Activated T-helper 1 cell treated with anti-CD3 and anti-CD28 coated beads, Interleukin-12 subunit alpha, Interleukin-12 subunit beta, Interleukin-2, Interleukin-4 antibody, amounts not matched to agents 30 ng/mL and 10 ng/mL and 1 ng/mL, durations not matched to agents 14 hours and 24 hours and 36 hours (primary cell): ENCODE measurements around the gene ACE2. TPM values are rescaled to one million over a fixed set of nuclear protein-coding genes. Genes with fewer than 3 reads are reported as not detected.
"Not testable (repeated sequence)": the region's sequence is repeated elsewhere in the genome, so short reads cannot be mapped to it uniquely, and the experiment has no call there.

Experiments
- DNase-seq: peaks from one replicate; pipeline ENCODE4 v3.0.0; 2021; ENCODE audit warnings: low spot score
- H3K27ac Mint-ChIP-seq: one replicate; pipeline ENCODE4 v1.8.0; 2021; ENCODE audit warnings: mild to moderate bottlenecking, mixed read lengths
- H3K27me3 Mint-ChIP-seq: one replicate; pipeline ENCODE4 v1.8.0; 2022; ENCODE audit warnings: mild to moderate bottlenecking, moderate library complexity, mixed read lengths; ENCODE audit not compliant: insufficient read depth
- H3K36me3 Mint-ChIP-seq: one replicate; pipeline ENCODE4 v1.8.0; 2021; ENCODE audit warnings: low read depth, mixed read lengths
- H3K4me1 Mint-ChIP-seq: one replicate; pipeline ENCODE4 v1.8.0; 2021; ENCODE audit warnings: low read depth, mixed read lengths
- H3K4me3 Mint-ChIP-seq: one replicate; pipeline ENCODE4 v1.8.0; 2021; ENCODE audit warnings: mild to moderate bottlenecking, moderate library complexity, mixed read lengths
- H3K9me3 Mint-ChIP-seq: one replicate; pipeline ENCODE4 v1.8.0; 2021; ENCODE audit warnings: mixed read lengths
- intact Hi-C: fragments of 100-400 bp; cut with micrococcal nuclease; formaldehyde crosslinking; loops from one replicate; pipeline ENCODE4 v1.15.1; 2024
- total RNA-seq: library from RNA; stranded (reverse); gene quantifications from 2 replicates; pipeline ENCODE4 v1.2.3, GENCODE V29; 2022

The ACE2 gene
- total RNA-seq, result 0.10 TPM in 1 of 2 replicates, not detected in the other

GRCh38 chrX:15600745-15601144 is at the start of gene ACE2:
TSS of gene ACE2 (minus strand) at chrX:15600960. CDS start at chrX:15600911, 49 bp downstream.
- intact Hi-C loops, result no loop called here
- H3K36me3 Mint-ChIP-seq, result no peaks in the 10 kb centered on the region
- no peaks in the 10 kb centered on the region for H3K27me3 Mint-ChIP-seq
- H3K4me1 Mint-ChIP-seq, result no peaks in the 10 kb centered on the region
- H3K4me3 Mint-ChIP-seq, result no peak within 1 kb of the TSS
- DNase-seq, result no peak
- no peak within 1 kb of the TSS for H3K27ac Mint-ChIP-seq
- H3K9me3 Mint-ChIP-seq, result no peaks in the 10 kb centered on the region

GRCh38 chrX:15647510-15647909 is 46.8 kb upstream of the ACE2 start:
- not testable (repeated sequence) for H3K36me3 Mint-ChIP-seq, H3K27ac Mint-ChIP-seq, H3K9me3 Mint-ChIP-seq, H3K27me3 Mint-ChIP-seq, H3K4me3 Mint-ChIP-seq, DNase-seq
- peaks cover 11% of the 10 kb centered on the region for H3K4me1 Mint-ChIP-seq
- intact Hi-C loops, result loop anchor here (10.0 kb wide), 1 partner anchor 153 kb away; the partner anchor contains the start of gene PIR

- no peaks in the 10 kb centered on the region for H3K27me3 Mint-ChIP-seq
- H3K4me3 Mint-ChIP-seq, result no peak overlapping the region
- no peak for DNase-seq
- peaks cover 11% of the 10 kb centered on the region for H3K4me1 Mint-ChIP-seq
- no peaks in the 10 kb centered on the region for H3K36me3 Mint-ChIP-seq
- H3K9me3 Mint-ChIP-seq, result no peaks in the 10 kb centered on the region
- no peak overlapping the region for H3K27ac Mint-ChIP-seq
- intact Hi-C loops, result loop anchor here (10.0 kb wide), 1 partner anchor 152 kb away; the partner anchor contains the start of gene PIR
These were observed 45.8 kb upstream of the ACE2 start for GRCh38 chrX:15646543-15646942.

- intact Hi-C loops, result loop anchor here (10.0 kb wide), 1 partner anchor 151 kb away; the partner anchor contains the start of gene PIR
- H3K27me3 Mint-ChIP-seq, result no peaks in the 10 kb centered on the region
- H3K27ac Mint-ChIP-seq, result no peak overlapping the region
- H3K4me1 Mint-ChIP-seq, result peaks cover 11% of the 10 kb centered on the region
- no peaks in the 10 kb centered on the region for H3K9me3 Mint-ChIP-seq
- H3K4me3 Mint-ChIP-seq, result no peak overlapping the region
- DNase-seq, result no peak
- H3K36me3 Mint-ChIP-seq, result no peaks in the 10 kb centered on the region
These were observed 45.3 kb upstream of the ACE2 start for GRCh38 chrX:15646031-15646430.

GRCh38 chrX:15645266-15645665 is 44.5 kb upstream of the ACE2 start:
- no peaks in the 10 kb centered on the region for H3K9me3 Mint-ChIP-seq
- no peaks in the 10 kb centered on the region for H3K36me3 Mint-ChIP-seq
- peaks cover 11% of the 10 kb centered on the region for H3K4me1 Mint-ChIP-seq
- H3K27me3 Mint-ChIP-seq, result peaks cover 2% of the 10 kb centered on the region
- no peak for DNase-seq
- intact Hi-C loops, result loop anchor here (10.0 kb wide), 1 partner anchor 150 kb away; the partner anchor contains the start of gene PIR
- no peak overlapping the region for H3K27ac Mint-ChIP-seq
- H3K4me3 Mint-ChIP-seq, result no peak overlapping the region

- no peak overlapping the region for H3K27ac Mint-ChIP-seq
- no peak overlapping the region for H3K4me3 Mint-ChIP-seq
- no peaks in the 10 kb centered on the region for H3K36me3 Mint-ChIP-seq
- peaks cover 11% of the 10 kb centered on the region for H3K4me1 Mint-ChIP-seq
- no peaks in the 10 kb centered on the region for H3K9me3 Mint-ChIP-seq
- DNase-seq, result no peak
- peaks cover 2% of the 10 kb centered on the region for H3K27me3 Mint-ChIP-seq
- intact Hi-C loops, result loop anchor here (10.0 kb wide), 1 partner anchor 150 kb away; the partner anchor contains the start of gene PIR
These were observed 43.8 kb upstream of the ACE2 start for GRCh38 chrX:15644560-15644872.

GRCh38 chrX:15643786-15644559 is 43.2 kb upstream of the ACE2 start:
- H3K4me3 Mint-ChIP-seq, result no peak overlapping the region
- peaks cover 2% of the 10 kb centered on the region for H3K27me3 Mint-ChIP-seq
- H3K36me3 Mint-ChIP-seq, result no peaks in the 10 kb centered on the region
- H3K4me1 Mint-ChIP-seq, result peaks cover 11% of the 10 kb centered on the region
- DNase-seq, result no peak
- H3K9me3 Mint-ChIP-seq, result no peaks in the 10 kb centered on the region
- intact Hi-C loops, result loop anchor here (10.0 kb wide), 1 partner anchor 149 kb away; the partner anchor contains the start of gene PIR
- no peak overlapping the region for H3K27ac Mint-ChIP-seq

GRCh38 chrX:15631637-15632036 is 30.9 kb upstream of the ACE2 start:
- no peaks in the 10 kb centered on the region for H3K27me3 Mint-ChIP-seq
- no peak overlapping the region for H3K4me3 Mint-ChIP-seq
- H3K9me3 Mint-ChIP-seq, result no peaks in the 10 kb centered on the region
- no peaks in the 10 kb centered on the region for H3K4me1 Mint-ChIP-seq
- intact Hi-C loops, result no loop called here
- no peak for DNase-seq
- no peak overlapping the region for H3K27ac Mint-ChIP-seq
- H3K36me3 Mint-ChIP-seq, result no peaks in the 10 kb centered on the region

GRCh38 chrX:15623054-15623453 is 22.3 kb upstream of the ACE2 start:
- no peak overlapping the region for H3K4me3 Mint-ChIP-seq
- H3K4me1 Mint-ChIP-seq, result no peaks in the 10 kb centered on the region
- no peak for DNase-seq
- intact Hi-C loops, result no loop called here
- no peaks in the 10 kb centered on the region for H3K27me3 Mint-ChIP-seq
- H3K27ac Mint-ChIP-seq, result no peak overlapping the region
- H3K36me3 Mint-ChIP-seq, result no peaks in the 10 kb centered on the region
- no peaks in the 10 kb centered on the region for H3K9me3 Mint-ChIP-seq

- Mint-ChIP-seq H3K4me1 (no peaks in the 10 kb centered on the region), H3K4me3 (no peak overlapping the region), H3K36me3 (no peaks in the 10 kb centered on the region), H3K27me3 (no peaks in the 10 kb centered on the region), H3K9me3 (no peaks in the 10 kb centered on the region), H3K27ac (no peak overlapping the region)
- no peak for DNase-seq
- intact Hi-C loops, result no loop called here
These were observed 18.4 kb upstream of the ACE2 start for GRCh38 chrX:15619053-15619755.

GRCh38 chrX:15617111-15617510 is 16.4 kb upstream of the ACE2 start:
- intact Hi-C loops, result no loop called here
- no peak overlapping the region for H3K4me3 Mint-ChIP-seq
- H3K27ac Mint-ChIP-seq, result no peak overlapping the region
- H3K9me3 Mint-ChIP-seq, result no peaks in the 10 kb centered on the region
- H3K27me3 Mint-ChIP-seq, result no peaks in the 10 kb centered on the region
- no peak for DNase-seq
- no peaks in the 10 kb centered on the region for H3K4me1 Mint-ChIP-seq
- H3K36me3 Mint-ChIP-seq, result no peaks in the 10 kb centered on the region

- Mint-ChIP-seq H3K27me3 (no peaks in the 10 kb centered on the region), H3K9me3 (no peaks in the 10 kb centered on the region), H3K27ac (no peak overlapping the region), H3K4me3 (no peak overlapping the region), H3K36me3 (no peaks in the 10 kb centered on the region), H3K4me1 (no peaks in the 10 kb centered on the region)
- no peak for DNase-seq
- intact Hi-C loops, result no loop called here
These were observed 15.8 kb upstream of the ACE2 start for GRCh38 chrX:15616531-15616930.

- Mint-ChIP-seq H3K27me3 (peaks cover 2% of the 10 kb centered on the region), H3K9me3 (no peaks in the 10 kb centered on the region), H3K36me3 (no peaks in the 10 kb centered on the region), H3K4me3 (no peak overlapping the region), H3K4me1 (no peaks in the 10 kb centered on the region), H3K27ac (no peak overlapping the region)
- DNase-seq, result no peak
- intact Hi-C loops, result no loop called here
These were observed 6.3 kb upstream of the ACE2 start for GRCh38 chrX:15607067-15607466.
